ENCODE results near the gene PRPF38A. TPM values are rescaled to one million over a fixed set of nuclear protein-coding genes. Genes with fewer than 3 reads are reported as not detected.

PRPF38A gene
- total RNA-seq, 1 experiment from 2014 or later, result 62.4 TPM

GRCh38 chr1:52368383-52369172 is 35.8 kb upstream of the PRPF38A start:
- POLR2A ChIA-PET, result no interaction called here
- H3K27ac Mint-ChIP-seq, result peak overlapping the region; percentile 10; the same call in 1 of the 2 replicates
- TF ChIP-seq CREM (CRISPR knock-in tag; IDR thresholded peaks at IDR 0.05), result no peak
- no peak for TF ChIP-seq JAZF1 (CRISPR knock-in tag; IDR thresholded peaks at IDR 0.05)
- peak; percentile 51; the same call in 1 of the 2 replicates for TF ChIP-seq ZNF423 (CRISPR knock-in tag; IDR thresholded peaks at IDR 0.05)
- no peak for TF ChIP-seq STAT6 (CRISPR knock-in tag; conservative IDR thresholded peaks at IDR 0.05; ENCODE audit: low read depth)
- TF ChIP-seq JUN (CRISPR knock-in tag; IDR thresholded peaks at IDR 0.05), result no peak
- TF ChIP-seq ATF6 (CRISPR knock-in tag; IDR thresholded peaks at IDR 0.05), result no peak
- peak; percentile 38; the same call in 1 of the 2 replicates for TF ChIP-seq MAX (CRISPR knock-in tag; IDR thresholded peaks at IDR 0.05)
- no peak for TF ChIP-seq KAT7 (CRISPR knock-in tag; IDR thresholded peaks at IDR 0.05; ENCODE audit: borderline replicate concordance)
- no peak for TF ChIP-seq ZBTB43 (CRISPR knock-in tag; IDR thresholded peaks at IDR 0.05)
- no peak for TF ChIP-seq ZSCAN18 (CRISPR knock-in tag; IDR thresholded peaks at IDR 0.05)
- no peak for TF ChIP-seq RELA (CRISPR knock-in tag; IDR thresholded peaks at IDR 0.05; ENCODE audit: borderline replicate concordance)
- TF ChIP-seq ESRRA (CRISPR knock-in tag; IDR thresholded peaks at IDR 0.05; ENCODE audit: borderline replicate concordance), result no peak
- TF ChIP-seq CREB1 (CRISPR knock-in tag; IDR thresholded peaks at IDR 0.05), result no peak
- no peak for TF ChIP-seq MYBL2 (CRISPR knock-in tag; IDR thresholded peaks at IDR 0.05)
- TF ChIP-seq NFATC4 (CRISPR knock-in tag; IDR thresholded peaks at IDR 0.05), result no peak
- no peak for TF ChIP-seq ZNF219 (CRISPR knock-in tag; IDR thresholded peaks at IDR 0.05; ENCODE audit: borderline replicate concordance)
- TF ChIP-seq ATF3 (CRISPR knock-in tag; conservative IDR thresholded peaks at IDR 0.05), result no peak
- TF ChIP-seq NFE2L1 (CRISPR knock-in tag; IDR thresholded peaks at IDR 0.05), result no peak
- TF ChIP-seq USF2 (CRISPR knock-in tag; IDR thresholded peaks at IDR 0.05), result no peak
- TF ChIP-seq CDX4 (CRISPR knock-in tag; IDR thresholded peaks at IDR 0.05; ENCODE audit: borderline replicate concordance), result no peak
- no peak for TF ChIP-seq FOXK1 (CRISPR knock-in tag; IDR thresholded peaks at IDR 0.05)
- no peak for TF ChIP-seq FOXP1 (CRISPR knock-in tag; IDR thresholded peaks at IDR 0.05; ENCODE audit: borderline replicate concordance)
- no peak for TF ChIP-seq ZNF425 (CRISPR knock-in tag; conservative IDR thresholded peaks at IDR 0.05)
- no peak for TF ChIP-seq HMGA2 (CRISPR knock-in tag; IDR thresholded peaks at IDR 0.05)

More at GRCh38 chr1:52368383-52369172, 35.8 kb upstream of the PRPF38A start:
- DNase-seq (ENCODE audit: low spot score), result peak; percentile 73
- Mint-ChIP-seq H3K4me1 (peaks cover 25% of the 10 kb centered on the region), H3K27me3 (ENCODE audit: low read depth) (no peaks in the 10 kb centered on the region; the same call in 1 of the 2 replicates), H3K36me3 (peaks cover 20% of the 10 kb centered on the region), H3K9me3 (no peaks in the 10 kb centered on the region), H3K4me3 (peak overlapping the region; percentile 73)
- peak; percentile 9 for ATAC-seq
- CTCF ChIA-PET, result interaction anchor here (0.5 to 1.4 kb wide), 5 partner anchors 18 to 226 kb away, joined by 3 to 9 read pairs (median 4); no protein-coding TSS in a partner anchor
